DMS153 treated with DMSO at 0.1 percent for 48 hours (cell line): ENCODE results near the gene WNT3A.

Experiments
- DNase-seq: peaks from one replicate; lab custom pipeline; 2025; ENCODE audit not compliant: unreplicated experiment; lab: John Stamatoyannopoulos, UW

The WNT3A gene

DNA sequence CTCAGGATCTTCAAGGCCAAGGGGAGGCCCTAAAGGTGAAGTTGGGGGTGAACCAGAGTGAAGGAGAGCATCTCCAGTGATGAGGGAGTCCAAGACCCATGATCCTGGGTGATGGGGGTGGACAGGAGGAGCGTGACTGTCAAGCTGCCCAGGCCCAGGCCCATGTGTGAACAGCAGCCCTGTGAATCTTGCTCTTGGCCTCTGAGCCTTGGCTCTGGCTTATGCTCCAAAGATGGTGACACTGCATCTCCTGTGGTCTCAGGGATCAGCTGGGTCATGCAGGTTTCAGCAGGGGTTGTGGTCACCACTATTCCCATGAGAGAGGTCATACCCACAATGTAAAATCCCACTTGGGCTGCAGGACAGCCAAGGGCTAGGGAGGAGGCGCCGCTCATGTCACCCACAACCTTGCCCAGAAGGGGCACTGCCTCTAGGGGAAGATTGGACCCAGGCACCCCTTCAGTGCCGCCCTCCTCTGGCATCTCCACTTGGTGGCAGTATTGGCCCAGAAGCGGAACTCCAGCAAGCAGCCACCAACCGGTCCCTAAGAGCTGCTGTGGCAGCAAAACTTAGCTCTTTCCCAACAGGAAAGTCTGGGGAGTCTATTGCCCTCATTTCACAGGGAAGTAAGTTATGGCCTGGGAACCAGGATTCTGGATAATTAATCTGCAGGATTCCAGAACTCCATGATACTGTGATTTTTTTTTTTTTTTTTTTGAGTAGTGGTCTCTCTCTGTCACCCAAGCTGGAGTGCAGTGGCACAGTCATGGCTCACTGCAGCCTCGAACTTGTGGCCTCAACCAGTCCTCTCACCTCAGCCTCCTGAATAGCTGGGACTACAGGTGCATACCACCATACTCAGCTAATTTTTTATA, 7.5 kb upstream of the WNT3A start:
- peak; percentile 78 for DNase-seq

GRCh38 chr1:228000416-228000815, 6.4 kb upstream of the WNT3A start:
- no peak for DNase-seq

- no peak for DNase-seq
Observed at GRCh38 chr1:228000836-228001563, 5.8 kb upstream of the WNT3A start.

- no peak for DNase-seq
Observed at GRCh38 chr1:228001738-228002535, 4.9 kb upstream of the WNT3A start.

DNA sequence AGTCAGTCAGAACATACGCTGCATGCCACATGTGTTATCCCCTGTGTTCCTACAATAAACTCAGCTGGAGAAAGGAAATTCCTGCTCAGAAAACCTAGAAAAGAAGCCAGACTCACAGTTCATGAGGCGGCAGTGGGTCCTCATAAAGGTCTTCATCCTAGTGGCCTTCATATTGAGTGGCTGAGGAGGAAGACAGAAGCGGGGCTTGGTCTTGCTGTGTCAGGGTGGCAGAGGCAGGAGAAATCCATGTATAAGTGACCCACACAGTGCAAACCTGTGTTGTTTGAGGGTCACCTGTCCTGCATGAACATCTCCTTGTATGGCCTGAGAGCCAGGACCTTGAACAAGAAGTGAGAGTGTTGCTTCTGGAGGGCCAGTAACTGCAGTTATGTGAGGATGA, 4.0 kb upstream of the WNT3A start:
- DNase-seq: no peak

DNA sequence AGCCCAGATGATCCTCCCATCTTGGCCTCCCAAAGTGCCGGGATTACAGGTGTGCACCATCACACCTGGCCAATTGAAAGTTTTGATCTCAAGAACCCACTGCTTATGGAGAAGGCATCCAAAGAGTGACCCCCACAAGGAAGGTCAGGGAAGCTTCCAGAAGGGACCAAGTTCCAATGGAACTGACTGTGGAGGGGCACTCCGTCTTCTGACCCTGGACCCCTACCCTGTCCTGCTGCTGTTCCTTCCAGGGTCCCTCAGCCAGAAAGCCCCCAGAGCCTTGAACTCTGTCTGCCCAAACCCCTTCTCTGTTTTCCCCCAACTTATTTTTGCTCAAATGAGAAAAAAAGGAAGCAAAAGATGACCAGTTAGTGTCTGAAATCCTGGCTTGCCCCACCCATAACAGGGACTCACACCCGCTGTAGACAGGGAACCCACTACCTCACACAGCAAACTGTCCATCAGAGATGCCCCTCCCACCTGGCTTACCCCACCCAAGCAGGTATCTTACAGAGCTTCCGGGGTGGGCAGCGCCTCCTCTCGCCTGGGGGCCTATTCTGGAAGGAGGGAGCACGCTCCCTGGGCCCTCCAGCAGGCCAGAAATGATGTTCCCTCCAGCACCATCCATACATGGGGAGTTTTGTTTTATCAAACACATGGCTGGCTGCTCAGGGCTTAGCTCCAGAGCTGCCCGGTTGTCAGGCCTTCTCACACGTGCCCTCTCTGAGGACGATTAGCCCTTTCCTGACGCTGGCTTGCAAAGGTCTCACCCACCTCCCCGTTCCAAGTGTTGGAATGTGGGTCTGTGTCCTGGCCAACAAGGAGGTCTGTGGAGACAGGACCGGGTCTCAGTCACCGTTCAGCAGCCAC, 3.1 kb upstream of the WNT3A start:
- no peak for DNase-seq

DNA sequence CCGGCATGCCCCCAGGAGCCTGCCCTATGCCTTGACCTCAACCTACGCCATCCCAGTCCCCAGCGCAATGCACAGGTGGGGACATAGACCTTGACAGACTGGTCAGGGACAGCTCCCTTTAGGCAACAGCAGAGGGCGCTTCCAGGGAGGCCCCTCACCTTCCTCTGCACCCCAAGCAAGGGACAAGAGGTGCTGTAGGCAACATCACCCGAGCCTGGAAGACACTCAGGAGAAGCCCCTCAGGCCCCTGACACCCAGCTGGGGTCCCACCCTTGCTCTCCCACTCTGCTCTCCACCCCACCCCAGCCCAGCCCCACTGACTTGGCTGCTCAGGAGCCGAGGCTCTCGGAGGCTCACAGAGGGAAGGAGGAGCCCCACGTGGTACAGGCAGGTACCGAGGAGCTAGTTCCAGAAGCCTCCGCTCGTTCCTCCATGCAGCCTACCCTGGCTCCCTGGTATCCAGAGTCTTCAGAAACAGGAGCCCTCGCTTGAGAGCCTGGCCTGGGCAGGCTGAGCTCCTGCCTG, 2.4 kb upstream of the WNT3A start:
- peak; percentile 11 for DNase-seq

GRCh38 chr1:228004856-228005462, 1.8 kb upstream of the WNT3A start:
- DNase-seq: no peak

DNA sequence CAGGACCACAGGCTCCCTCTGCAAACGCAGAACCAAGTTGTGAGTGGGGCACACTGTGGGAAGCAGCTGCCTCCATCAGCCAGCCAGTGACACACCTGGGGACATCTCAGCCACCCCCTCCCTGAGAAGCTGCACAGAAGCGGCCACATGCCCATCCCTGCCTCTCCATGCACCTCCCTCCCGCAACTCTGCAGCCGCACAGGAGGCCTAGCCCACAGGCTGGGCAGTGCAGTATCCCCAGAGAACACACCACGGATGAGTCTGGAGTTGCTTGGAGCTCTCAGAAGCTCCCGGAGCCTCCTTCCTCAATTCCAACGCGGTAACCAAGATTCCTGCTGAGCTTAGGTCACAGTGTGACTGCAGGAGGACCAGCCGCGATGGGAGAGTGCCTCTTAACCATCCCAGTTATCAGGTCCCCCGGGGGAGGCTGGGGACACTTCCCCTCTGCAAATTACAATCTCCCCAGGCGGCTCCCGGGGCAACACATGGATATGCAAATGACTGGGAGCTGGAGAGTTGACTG, 1.2 kb upstream of the WNT3A start:
- DNase-seq: no peak

DNA sequence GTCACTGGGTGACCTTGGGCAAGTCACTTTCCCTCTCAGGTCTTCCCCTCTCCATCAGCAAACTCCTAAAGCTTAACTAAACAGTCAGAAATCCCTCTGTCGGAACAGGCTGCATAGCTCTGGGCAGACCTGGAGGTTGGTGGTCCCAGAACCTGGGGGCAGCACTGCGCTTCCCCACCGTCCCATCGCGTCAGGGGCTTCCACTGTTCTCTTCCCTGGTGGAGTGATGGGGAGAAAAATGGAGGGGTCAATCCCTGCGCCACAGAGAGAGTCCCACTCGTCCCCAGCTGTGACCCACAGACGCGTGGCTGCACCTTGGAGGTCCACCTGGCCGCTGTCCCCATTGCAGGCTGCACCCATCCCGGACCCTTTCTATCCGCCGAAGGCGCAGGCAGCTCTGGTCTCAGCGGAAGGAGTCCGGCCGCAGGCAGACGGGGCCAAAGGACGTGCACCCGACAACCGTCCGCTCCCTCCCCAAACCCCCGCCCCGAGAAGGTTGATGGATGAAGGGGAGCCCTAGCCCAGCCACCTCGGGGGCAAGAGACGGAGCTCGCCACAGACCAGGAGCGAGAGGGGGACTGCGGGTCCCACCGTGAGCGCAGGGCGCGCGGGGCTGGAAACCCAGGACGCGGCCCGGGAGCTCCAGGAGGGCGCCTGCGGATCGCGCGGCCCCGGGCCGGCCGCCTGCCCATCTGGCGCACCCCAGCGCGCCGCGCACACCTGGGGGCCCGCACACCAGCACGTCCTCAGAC, 588 bp upstream of the WNT3A start:
- DNase-seq: no peak

DNA sequence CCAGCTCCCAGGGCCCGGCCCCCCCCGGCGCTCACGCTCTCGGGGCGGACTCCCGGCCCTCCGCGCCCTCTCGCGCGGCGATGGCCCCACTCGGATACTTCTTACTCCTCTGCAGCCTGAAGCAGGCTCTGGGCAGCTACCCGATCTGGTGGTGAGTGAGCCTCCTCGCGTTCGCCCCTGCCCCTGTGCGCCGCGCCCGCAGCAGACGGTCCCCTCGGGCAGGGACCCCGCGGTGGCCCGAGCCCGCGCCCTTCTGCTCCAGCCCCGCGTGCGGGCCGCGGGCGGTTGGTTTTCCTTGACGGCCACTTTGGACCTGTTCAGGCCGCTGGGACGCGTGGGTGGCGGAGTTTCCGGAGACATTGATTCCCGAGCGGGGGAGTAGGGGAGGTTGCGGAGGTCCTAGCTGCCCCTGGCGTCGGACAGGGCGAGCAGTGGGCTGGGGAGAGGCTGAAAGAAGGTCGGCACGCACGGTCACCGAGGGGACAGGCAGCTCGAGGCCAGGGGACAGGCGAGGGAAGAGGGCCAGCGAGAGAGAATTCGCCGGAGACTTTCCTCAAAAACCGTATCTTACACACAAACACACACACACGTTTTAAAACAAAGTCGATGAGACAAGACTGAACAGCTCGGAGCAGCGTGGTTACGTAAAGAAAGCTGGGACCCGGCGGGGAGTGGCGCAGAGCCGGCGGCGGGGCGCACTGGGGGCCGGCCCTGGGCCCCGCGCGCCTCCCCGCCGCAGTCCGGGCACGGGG, 427 bp downstream of the WNT3A start:
- DNase-seq: no peak

GRCh38 chr1:228007801-228008341, 1.1 kb downstream of the WNT3A start:
- DNase-seq: no peak

- no peak for DNase-seq
Observed at GRCh38 chr1:228008391-228009115, 1.8 kb downstream of the WNT3A start.

GRCh38 chr1:228009116-228009827, 2.5 kb downstream of the WNT3A start:
- no peak for DNase-seq

DNA sequence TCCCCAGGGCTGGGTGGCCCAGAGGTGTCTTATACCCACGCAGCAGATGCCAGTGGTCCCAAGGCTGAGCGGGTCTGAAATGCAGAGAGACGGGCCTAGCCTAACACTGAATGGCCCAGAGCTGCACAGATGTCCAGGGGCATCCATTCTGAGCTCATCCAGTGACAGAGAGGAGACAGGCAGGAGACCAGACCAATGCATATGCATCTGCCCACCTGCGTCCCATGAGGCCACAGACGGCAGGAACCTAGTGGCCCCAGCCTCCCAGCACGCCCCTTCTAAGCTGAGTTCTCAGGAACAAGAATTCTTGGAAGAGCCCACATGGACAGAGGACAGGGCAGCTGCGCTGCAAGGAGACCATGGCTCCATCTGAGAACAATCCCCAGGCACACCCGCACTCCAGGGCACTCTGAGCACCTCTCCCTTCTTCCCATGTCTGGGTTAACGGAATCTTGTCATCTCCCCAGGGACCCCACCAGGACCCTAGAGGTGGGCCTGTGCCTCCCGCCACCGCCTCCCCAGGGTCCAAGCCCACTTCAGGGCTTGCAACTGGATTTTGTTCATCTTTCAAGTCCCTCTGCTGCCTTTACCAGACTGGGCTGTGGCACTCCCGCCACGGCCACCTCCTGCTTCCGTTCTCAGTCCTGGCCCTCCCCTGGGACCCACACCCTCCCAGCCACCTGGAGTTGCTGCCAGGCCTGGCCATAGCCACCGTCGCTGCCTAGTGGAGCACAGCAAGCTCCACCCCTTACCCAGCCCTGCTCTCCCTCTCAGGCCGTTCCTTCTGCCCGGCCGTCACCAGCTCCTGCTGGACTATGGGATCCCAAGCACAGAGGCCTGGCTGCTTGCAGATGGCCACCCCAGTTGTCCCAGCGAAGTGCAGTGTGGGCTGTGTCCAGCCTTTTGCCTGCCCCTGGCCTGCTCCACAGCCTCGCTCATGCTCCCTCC, 3.3 kb downstream of the WNT3A start:
- DNase-seq: peak; percentile 89

GRCh38 chr1:228010921-228011320, 4.1 kb downstream of the WNT3A start:
- no peak for DNase-seq
